Parathyroid adenoma (tissue), 2 donors: ENCODE results near the gene PCDHGA1.

ENCODE experiments used
- H2AFZ ChIP-seq: fragments of 300-600 bp; sonication (generic); one replicate; pipeline ENCODE4 v1.7.0; 2017; ENCODE audit warnings: antibody characterized with exemption, mild to moderate bottlenecking
- H3K27ac ChIP-seq: fragments of 300-600 bp; sonication (generic); one replicate; pipeline ENCODE4 v1.7.0; 2017
- H3K27me3 ChIP-seq: fragments of 300-600 bp; sonication (generic); one replicate; pipeline ENCODE4 v1.7.0; 2017; ENCODE audit warnings: low read length; ENCODE audit not compliant: control insufficient read depth, insufficient read depth
- H3K36me3 ChIP-seq: fragments of 300-600 bp; sonication (generic); one replicate; pipeline ENCODE4 v1.7.0; 2017; ENCODE audit warnings: low read length; ENCODE audit not compliant: control insufficient read depth, insufficient read depth
- H3K4me1 ChIP-seq: fragments of 300-600 bp; sonication (generic); one replicate; pipeline ENCODE4 v1.7.0; 2017; ENCODE audit warnings: control low read depth
- H3K4me2 ChIP-seq: fragments of 300-600 bp; sonication (generic); one replicate; pipeline ENCODE4 v1.7.0; 2017; ENCODE audit warnings: low read length
- H3K4me3 ChIP-seq: fragments of 300-600 bp; sonication (generic); one replicate; pipeline ENCODE4 v1.7.0; 2017; ENCODE audit warnings: low read depth, low read length
- H3K79me2 ChIP-seq: fragments of 300-600 bp; sonication (generic); one replicate; pipeline ENCODE4 v1.7.0; 2017; ENCODE audit warnings: control low read depth
- H3K9ac ChIP-seq: fragments of 300-600 bp; sonication (generic); one replicate; pipeline ENCODE4 v1.7.0; 2017; ENCODE audit warnings: mild to moderate bottlenecking
- H3K9me3 ChIP-seq: fragments of 300-600 bp; sonication (generic); one replicate; pipeline ENCODE4 v1.7.0; 2017; ENCODE audit warnings: low read length; ENCODE audit not compliant: control insufficient read depth
- TF ChIP-seq, protein P1 (sequence below): fragments of 300-600 bp; sonication (generic); IDR thresholded peaks from one replicate; pipeline ENCODE4 v1.7.0; 2017; ENCODE audit warnings: antibody characterized with exemption, mild to moderate bottlenecking
- donor health status: primary hyperparathyroidism.

The PCDHGA1 gene

DNA sequence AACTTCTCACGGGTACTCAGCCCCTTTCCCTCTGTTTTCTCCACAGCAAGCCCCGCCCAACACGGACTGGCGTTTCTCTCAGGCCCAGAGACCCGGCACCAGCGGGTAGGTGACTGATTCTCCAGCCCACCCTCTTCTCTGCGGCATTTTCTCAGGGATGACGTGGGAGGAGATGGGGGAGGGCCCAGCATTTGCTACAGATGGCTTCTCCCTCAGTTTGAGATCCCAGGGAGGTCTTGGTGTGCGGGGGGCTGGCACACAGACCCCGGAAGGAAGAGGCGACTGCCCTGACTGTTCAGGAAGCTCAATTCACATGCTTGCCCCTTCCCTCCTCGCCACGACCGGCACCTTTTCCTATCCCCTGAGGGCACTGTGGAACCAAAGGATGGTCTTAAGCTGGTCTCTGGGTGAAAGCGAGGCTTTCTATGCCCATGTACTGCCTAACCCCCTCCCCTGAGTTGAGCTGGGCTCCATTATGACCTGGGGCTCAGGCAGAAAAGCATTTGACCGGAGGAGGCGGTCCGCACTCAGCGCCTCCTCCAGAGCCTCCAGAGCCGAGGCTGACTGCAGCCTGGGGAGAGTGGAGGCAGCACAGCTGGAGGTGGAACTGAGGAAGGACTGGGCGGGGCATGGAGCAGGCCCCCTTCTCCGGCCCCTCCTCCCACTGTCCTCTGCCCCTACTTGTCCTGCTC lies 164.6 kb downstream of the PCDHGA1 start:
- Histone ChIP-seq H3K36me3 (no peaks in the 10 kb centered on the region), H3K4me2 (no peak overlapping the region), H3K9ac (no peak overlapping the region), H3K79me2 (peaks cover 56% of the 10 kb centered on the region), H2AFZ (no peak overlapping the region), H3K27me3 (no peaks in the 10 kb centered on the region), H3K27ac (no peak overlapping the region), H3K9me3 (no peaks in the 10 kb centered on the region), H3K4me3 (no peak overlapping the region), H3K4me1 (peaks cover 3% of the 10 kb centered on the region)
- TF ChIP-seq, protein P1, sequence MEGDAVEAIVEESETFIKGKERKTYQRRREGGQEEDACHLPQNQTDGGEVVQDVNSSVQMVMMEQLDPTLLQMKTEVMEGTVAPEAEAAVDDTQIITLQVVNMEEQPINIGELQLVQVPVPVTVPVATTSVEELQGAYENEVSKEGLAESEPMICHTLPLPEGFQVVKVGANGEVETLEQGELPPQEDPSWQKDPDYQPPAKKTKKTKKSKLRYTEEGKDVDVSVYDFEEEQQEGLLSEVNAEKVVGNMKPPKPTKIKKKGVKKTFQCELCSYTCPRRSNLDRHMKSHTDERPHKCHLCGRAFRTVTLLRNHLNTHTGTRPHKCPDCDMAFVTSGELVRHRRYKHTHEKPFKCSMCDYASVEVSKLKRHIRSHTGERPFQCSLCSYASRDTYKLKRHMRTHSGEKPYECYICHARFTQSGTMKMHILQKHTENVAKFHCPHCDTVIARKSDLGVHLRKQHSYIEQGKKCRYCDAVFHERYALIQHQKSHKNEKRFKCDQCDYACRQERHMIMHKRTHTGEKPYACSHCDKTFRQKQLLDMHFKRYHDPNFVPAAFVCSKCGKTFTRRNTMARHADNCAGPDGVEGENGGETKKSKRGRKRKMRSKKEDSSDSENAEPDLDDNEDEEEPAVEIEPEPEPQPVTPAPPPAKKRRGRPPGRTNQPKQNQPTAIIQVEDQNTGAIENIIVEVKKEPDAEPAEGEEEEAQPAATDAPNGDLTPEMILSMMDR = no peak

DNA sequence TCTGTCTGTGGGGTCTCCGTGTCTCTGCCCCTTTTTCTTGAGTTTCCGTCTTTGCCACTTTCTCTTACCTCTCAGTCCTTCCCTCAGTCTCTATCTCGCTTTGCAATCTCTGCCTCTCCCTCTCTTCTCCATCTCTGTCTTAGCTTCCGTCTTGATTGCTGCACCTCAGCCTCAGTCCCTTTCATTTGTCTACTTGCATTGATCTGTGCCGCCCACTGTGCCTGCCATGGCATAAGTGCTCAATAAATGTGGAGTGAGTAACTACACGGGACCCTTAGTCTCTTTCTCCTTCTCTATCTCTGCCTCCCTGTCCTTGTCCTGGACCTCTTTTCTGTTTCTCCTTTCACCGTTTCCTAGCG lies 165.1 kb downstream of the PCDHGA1 start:
- H3K4me3 ChIP-seq = no peak overlapping the region
- no peaks in the 10 kb centered on the region for H3K36me3 ChIP-seq
- H3K4me1 ChIP-seq = peaks cover 3% of the 10 kb centered on the region
- TF ChIP-seq, protein P1 = no peak
- H3K4me2 ChIP-seq = no peak overlapping the region
- no peak overlapping the region for H3K9ac ChIP-seq
- H2AFZ ChIP-seq = no peak overlapping the region
- no peaks in the 10 kb centered on the region for H3K9me3 ChIP-seq
- H3K27ac ChIP-seq = no peak overlapping the region
- peaks cover 51% of the 10 kb centered on the region for H3K79me2 ChIP-seq
- H3K27me3 ChIP-seq = no peaks in the 10 kb centered on the region

DNA sequence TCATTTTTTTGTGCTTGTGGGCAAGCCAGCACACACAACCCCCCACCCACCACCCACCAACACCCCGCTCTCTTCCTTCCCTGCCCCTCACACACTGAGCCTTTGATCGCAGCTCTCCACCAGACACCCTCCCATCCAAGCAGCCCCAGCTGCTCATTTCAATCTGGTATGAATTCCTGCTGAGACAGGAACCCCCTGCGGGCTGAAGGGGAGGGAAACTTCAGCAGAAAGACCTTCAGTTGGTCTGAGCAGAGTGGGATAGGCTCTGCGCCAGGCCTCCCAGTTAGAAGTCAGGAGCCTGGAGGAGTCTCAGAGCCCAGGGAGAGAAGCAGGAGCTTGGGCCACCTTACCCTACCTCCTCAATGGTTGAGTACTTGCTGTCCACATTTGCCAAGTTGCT lies 165.7 kb downstream of the PCDHGA1 start:
- Histone ChIP-seq H3K27me3 (no peaks in the 10 kb centered on the region), H3K4me1 (peaks cover 3% of the 10 kb centered on the region), H3K4me2 (no peak overlapping the region), H3K79me2 (peaks cover 45% of the 10 kb centered on the region), H3K9me3 (no peaks in the 10 kb centered on the region), H2AFZ (no peak overlapping the region), H3K9ac (no peak overlapping the region), H3K4me3 (no peak overlapping the region), H3K36me3 (no peaks in the 10 kb centered on the region), H3K27ac (no peak overlapping the region)
- TF ChIP-seq, protein P1 = no peak

DNA sequence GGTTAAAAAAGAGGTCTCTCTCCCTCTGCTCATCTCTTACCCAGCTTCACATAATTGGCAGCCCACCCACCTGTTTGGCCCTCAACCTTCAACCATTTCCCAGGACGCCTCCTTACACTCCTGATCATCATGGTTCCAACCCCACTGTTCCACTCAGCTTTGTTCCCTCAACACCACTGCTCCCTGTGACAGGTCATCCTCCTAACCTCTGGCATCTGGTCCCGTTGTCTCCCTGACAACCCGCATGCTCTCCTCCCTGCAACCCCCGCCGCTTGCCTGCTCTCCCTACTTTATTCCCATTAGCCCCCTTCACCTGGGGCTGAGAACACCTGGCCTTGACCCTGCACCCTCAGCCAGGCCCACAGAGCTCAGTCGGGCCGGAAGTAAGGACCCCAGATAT lies 171.4 kb downstream of the PCDHGA1 start:
- H3K79me2 ChIP-seq = peaks cover 5% of the 10 kb centered on the region
- no peak overlapping the region for H3K27ac ChIP-seq
- H3K9me3 ChIP-seq = no peaks in the 10 kb centered on the region
- TF ChIP-seq, protein P1 = no peak
- H3K4me3 ChIP-seq = no peak overlapping the region
- no peaks in the 10 kb centered on the region for H3K36me3 ChIP-seq
- no peaks in the 10 kb centered on the region for H3K27me3 ChIP-seq
- no peak overlapping the region for H3K9ac ChIP-seq
- no peaks in the 10 kb centered on the region for H3K4me1 ChIP-seq
- H3K4me2 ChIP-seq = no peak overlapping the region
- no peak overlapping the region for H2AFZ ChIP-seq

DNA sequence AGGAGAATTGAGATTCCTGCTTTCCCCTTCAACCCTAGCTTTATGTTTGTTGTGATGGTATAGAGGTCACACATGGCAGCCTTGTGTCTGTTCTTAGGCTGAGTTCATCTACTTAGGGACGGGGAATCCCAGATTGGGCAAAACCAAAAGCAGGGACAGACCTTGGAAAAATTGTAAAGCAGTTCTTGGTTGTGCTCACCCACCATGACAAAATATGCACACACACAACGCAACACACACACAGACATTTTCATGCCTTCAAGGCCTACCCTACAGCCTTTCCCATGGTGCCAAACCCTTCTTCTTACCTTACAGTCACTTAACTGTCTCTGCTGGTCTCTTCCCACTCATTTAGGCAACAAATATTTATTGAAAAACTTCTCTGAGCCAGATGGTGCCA lies 173.4 kb downstream of the PCDHGA1 start:
- no peaks in the 10 kb centered on the region for H3K36me3 ChIP-seq

More for the DNA sequence above, 173.4 kb downstream of the PCDHGA1 start:
- H2AFZ ChIP-seq = no peak overlapping the region
- H3K4me2 ChIP-seq = no peak overlapping the region
- no peak overlapping the region for H3K4me3 ChIP-seq
- TF ChIP-seq, protein P1 = no peak
- no peaks in the 10 kb centered on the region for H3K27me3 ChIP-seq
- peaks cover 3% of the 10 kb centered on the region for H3K79me2 ChIP-seq
- no peak overlapping the region for H3K9ac ChIP-seq
- no peak overlapping the region for H3K27ac ChIP-seq
- peaks cover 16% of the 10 kb centered on the region for H3K4me1 ChIP-seq
- no peaks in the 10 kb centered on the region for H3K9me3 ChIP-seq
